Activated T-cell treated with anti-CD3 and anti-CD28 coated beads, Interleukin-2, amount 50 U/mL, for 1 hour (primary cell): ENCODE results near the gene DEF6.
"Not testable (repeated sequence)": the region's sequence is repeated elsewhere in the genome, so short reads cannot be mapped to it uniquely, and the experiment has no call there.

Experiments
- DNase-seq: peaks from one replicate; pipeline ENCODE4 v3.0.0-alpha.2; 2020

DEF6 gene

DNA sequence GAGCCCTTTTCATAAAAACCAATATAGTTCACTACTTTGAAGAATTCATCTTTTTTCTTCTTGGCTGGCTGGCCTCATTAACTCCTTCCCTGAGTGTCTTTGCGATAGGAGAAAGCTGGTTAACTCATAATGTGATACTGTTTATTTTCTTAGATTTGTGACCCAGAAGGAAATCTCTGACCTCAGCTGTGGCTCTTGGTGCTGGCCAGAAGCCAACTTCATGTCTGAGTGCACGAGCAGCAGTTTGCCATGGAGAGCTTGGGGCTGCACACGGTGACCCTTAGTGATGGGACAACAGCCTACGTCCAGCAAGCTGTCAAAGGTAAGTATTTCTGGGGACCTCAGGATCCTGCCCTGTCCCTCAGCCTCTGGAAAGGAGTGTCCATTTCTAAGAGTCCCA, 16.7 kb upstream of the DEF6 start:
- DNase-seq = no peak

DNA sequence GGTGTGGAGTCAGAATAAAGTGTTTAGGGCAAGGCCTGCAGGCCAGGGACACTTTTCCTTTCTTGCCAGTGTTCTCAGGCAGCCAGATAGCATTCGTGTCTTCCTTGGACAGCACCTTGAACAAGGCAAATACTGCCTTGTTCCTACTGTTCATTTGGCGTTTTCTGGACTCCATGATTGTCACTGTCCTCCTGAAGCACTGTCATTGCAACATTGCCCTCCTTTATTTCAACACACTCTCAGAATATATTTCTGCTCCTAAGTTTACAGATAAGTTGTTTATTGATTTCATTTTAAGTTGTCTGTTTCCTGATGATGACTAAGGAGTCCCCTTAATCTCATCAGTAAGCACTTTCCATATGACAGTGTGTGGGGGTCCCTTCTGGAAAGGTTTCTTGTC, 15.1 kb upstream of the DEF6 start:
- no peak for DNase-seq

DNA sequence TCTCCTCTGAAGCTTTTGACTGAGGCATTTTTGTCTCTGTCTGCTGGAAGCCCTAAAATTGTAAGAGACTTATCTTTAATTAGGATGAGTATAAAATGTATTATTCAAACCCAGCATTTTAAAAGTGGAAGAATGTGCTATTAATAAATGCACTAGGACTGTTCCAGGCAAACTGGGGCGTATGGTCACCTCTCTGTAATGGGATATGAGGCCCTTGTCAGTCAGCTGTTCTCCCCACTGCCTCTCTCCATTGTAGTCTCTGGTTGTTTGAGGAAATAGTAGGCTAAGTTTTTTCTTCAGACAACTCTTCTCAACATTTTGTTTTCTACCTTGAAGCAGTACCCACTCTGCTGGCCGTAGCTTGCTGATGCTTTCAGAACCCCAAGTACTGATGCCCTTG, 14.3 kb upstream of the DEF6 start:
- no peak for DNase-seq

DNA sequence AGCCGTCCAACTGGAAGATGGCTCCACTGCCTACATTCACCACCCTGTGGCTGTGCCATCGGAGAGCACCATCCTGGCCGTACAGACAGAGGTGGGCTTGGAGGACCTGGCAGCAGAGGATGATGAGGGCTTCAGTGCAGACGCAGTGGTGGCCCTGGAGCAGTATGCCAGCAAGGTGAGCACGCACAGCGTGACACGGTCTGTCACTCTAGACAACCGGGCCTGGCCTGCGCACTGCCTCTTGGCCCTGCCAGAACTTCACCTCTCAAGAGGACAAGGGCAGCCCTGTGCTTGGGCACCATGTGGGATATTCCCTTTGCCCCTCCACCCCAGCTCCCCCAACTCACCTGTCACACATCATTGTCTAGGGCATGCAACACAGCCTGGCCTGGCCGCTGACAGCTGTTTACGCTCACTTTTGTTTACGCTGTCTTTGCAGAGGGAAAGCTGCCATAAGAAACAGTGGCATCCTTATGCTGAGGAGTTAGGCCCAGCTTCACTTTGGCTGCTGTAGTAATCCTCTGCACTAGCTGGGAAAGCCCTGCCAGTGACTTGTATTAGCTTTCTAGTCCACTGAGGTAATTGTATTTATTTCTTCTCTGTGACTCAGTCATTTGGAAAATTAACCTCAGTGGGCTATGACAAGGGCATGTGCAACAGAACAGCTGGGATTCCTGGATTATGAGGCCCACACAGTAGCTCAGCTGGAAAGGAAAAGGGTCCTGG, 9.8 kb upstream of the DEF6 start:
- DNase-seq = no peak

GRCh38 chr6:35288834-35289233, 8.8 kb upstream of the DEF6 start:
- no peak for DNase-seq

DNA sequence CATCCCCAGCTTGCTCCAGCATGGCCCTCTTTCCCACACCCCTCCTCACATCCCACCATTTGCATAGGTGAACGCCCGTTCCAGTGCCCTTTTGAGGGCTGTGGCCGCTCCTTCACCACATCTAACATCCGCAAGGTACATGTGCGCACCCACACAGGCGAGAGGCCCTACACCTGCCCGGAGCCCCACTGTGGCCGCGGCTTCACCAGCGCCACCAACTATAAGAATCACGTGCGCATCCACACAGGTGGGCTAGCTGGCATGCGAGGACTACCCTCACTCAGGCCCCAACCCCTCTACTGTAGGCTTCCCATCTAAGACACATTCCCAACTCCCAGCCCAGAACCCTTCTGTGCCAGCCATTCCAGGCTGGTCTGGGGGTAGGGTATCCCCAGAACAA, 6.1 kb upstream of the DEF6 start:
- DNase-seq = no peak

DNA sequence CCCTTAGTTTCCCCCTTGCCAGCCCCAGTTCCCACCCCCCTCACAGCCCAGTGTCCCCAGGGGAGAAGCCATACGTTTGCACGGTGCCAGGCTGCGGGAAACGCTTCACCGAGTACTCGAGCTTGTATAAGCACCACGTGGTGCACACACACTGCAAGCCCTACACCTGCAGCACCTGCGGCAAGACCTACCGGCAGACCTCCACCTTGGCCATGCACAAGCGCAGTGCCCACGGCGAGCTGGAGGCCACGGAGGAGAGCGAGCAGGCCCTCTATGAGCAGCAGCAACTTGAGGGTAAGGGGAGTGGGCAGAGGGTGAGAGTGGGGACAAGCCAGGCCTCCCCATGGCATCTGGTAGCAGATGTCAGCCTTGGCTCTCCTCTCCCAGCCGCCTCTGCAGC, 5.1 kb upstream of the DEF6 start:
- DNase-seq = no peak

DNA sequence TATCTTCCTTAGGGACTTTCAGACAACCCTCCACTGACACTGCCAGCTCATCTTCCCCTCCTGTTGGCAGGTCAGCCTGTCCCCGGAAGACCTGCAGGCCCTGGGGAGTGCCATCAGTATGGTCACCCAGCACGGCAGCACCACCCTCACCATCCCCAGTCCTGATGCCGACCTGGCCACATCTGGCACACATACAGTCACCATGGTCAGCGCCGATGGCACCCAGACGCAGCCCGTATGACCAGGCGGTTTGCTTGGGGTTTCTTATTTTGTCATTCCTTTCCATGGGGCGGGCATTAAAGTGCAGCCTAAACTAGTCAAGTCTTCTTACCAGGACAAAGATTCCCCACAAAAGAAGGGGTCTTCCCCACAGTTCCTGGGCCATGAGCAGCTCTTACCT, 3.9 kb upstream of the DEF6 start:
- DNase-seq = no peak

- DNase-seq = peak; percentile 61
These were observed 3.2 kb upstream of the DEF6 start for GRCh38 chr6:35294308-35294945.

DNA sequence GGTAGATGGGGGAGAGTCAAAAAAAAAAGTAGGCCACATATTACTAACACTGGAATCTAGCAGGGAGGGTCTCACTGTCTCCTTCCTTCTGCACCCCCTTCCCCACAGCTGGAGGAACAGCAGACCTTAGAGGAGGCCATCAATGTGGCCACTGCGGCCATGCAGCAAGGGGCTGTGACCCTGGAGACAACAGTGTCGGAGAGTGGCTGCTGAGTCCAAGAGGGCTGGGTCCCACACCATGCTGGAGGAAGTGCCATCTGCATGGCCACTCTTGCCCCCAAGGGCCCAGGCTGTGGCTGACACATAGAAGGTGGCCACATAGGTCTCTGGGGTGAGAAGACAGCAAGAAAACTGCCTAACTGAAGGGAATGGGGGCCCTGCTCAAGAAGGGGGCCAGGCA, 2.6 kb upstream of the DEF6 start:
- no peak for DNase-seq

DNA sequence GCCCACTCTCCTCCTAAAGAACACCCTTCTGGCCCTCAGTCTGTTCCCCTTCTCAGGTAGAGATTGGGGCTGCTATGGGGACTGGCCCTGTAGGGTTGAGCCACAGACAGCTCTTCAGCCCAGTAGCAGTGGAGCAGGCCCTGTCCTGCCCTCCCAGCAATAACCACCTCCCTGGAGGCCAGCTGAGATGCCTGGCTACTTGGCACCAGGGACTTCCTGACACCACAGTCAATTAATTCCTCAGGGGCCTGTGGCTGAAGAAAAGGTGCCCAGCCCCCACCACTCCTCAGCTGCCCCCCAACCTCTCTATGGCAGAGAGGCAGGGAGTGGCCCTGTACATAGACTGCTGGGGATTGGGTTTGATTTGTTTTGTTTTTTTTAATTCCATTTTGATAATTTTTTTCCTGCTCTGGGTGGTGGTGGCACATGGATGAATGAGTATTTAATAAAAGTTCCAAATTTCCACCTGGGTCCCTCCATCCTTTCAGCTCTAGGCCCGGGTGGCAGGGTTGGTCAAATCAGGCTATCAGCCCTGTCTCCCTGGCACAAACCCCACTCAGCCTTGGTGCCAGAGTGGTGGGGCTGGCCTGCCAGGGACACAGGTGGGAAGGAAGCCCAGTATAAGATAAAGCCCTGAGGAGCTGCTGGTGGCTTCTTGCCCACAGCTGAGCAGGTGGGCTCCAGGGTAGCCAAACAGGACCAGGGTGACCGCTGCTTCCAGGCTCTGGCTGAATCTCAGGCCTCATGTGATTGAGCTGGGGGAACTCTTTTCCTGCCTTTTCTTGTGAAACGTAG, 1.9 kb upstream of the DEF6 start:
- no peak for DNase-seq

GRCh38 chr6:35296931-35297600, 552 bp upstream of the DEF6 start:
- DNase-seq = no peak

DNA sequence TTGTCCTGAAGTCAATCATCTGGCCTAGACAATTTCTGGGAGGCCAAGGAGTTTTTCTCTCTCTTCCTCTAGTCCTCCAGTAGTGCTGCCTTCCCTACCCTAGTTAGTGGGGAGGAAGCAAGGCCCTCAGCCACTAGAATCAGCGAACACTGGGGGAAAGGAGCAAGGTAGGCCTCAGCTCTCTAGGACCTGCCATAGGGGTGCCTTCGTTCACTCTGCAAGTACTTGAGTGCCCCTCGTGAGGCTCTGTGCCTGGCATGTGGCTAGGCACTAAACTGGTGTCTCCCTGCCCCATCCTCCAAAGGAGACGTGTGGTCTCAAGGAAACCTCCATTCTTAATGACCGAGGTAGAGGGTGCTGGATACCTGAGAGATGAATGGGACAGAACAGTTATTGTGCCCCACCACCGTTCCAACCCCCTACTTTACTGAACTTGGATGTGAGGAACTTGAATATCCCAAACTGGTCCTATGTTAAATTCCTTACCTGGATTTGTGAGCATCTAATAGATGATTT, 1.1 kb downstream of the DEF6 start:
- DNase-seq = peak; percentile 37

- no peak for DNase-seq
These were observed 2.1 kb downstream of the DEF6 start for GRCh38 chr6:35299674-35300073.

GRCh38 chr6:35300848-35301247, 3.2 kb downstream of the DEF6 start:
- DNase-seq = no peak

DNA sequence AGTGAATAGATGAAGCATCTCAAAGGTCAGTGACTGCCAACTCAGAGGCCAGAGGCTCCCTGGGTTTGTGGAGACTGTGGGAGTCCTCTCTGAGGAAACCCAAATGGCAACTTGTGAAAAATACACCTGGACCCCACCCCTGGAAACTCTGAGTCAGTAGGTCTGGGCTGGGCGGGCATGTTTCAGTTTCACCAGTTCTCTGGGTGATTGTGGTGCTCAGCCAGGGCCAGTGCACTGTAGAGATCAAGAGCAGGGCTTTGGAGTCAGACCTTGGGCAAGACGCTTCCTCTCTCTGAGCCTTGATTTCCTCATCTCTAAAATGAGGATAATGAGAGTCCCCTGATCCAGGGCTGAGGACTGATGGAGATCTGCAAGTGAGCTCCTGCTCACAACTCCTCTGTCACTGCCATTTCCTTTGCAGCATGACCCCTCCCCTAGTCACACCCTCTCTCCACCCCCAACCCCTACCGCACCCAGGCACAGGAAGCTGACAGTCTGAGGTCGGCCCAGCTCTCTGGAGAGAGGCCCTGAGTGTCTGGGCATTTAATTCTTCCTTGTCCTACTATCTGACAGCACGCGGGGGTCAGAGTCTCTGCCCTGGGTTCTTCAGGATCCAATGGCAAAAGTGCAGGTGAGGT, 5.1 kb downstream of the DEF6 start:
- DNase-seq = peak; percentile 84

DNA sequence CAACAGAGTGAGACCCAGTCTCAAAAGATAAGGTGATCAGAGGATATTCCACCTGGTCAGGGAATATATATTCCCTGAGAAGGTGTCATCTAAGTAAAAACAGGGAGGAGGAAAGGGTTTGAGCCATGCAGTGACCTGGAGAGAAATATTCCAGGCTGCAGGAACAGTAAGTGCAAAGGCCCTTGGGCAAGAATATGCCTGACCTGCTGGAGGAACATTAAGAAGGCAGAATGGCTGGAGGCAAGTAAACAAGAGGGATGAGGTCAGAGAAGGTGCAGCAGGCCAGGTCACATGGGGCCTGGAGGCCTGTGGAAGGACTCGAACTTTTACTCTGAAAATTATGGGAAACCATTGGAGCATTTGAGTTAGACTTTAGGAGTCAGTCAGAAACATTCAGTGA, 6.7 kb downstream of the DEF6 start:
- DNase-seq = no peak

DNA sequence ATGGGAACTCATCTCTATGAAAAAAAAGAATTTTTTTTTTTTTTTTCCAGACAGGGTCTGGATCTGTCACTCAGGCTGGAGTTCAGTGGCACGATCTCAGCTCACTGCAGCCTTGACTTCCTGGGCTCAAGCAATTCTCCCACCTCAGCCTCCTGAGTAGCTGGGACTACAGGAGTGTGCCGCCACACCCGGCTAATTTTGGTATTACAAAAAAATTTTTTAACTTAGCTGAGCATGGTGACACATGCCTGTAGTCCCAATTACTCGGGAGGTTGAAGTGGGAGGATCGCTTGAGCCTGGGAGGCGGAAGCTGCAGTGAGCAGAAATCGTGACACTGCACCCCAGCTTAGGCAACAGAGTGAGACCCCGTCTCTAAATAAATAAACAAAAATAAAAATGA, 7.5 kb downstream of the DEF6 start:
- DNase-seq = no peak

DNA sequence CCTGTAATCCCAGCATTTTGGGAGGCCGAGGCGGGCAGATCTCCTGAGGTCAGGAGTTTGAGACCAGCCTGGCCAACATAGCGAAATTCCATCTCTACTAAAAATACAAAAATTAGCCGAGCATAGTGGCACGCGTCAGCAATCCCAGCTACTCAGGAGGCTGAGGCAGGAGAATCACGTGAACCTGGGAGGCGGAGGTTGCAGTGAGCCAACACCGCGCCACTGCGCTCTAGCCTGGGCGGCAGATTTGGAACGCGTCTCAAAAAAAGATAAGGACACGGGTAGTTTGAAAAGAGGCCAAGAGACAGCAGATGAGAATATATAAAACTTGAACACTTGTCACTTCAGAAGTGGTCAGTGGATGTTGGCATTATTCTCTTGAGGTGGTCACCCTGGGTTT, 9.5 kb downstream of the DEF6 start:
- DNase-seq = not testable (repeated sequence)

DNA sequence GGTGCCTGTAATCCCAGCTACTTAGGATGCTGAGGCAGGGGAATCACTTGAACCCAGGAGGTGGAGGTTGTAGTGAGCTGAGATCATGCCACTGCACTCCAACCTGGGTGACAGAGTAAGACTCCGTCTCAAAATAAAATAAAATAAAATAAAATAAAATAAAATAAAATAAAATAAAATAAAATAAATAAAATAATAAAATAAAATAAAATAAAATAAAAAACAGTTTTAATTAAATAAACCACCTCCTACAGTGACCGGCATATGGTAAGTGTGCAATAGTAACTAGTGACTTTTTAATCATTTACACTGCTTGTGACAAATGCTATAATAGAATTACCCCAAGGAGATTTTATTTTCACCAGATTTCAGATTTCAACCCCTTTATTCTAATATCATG, 10.9 kb downstream of the DEF6 start:
- DNase-seq = not testable (repeated sequence)

- DNase-seq = no peak
These were observed 12.1 kb downstream of the DEF6 start for GRCh38 chr6:35309611-35310264.

DNA sequence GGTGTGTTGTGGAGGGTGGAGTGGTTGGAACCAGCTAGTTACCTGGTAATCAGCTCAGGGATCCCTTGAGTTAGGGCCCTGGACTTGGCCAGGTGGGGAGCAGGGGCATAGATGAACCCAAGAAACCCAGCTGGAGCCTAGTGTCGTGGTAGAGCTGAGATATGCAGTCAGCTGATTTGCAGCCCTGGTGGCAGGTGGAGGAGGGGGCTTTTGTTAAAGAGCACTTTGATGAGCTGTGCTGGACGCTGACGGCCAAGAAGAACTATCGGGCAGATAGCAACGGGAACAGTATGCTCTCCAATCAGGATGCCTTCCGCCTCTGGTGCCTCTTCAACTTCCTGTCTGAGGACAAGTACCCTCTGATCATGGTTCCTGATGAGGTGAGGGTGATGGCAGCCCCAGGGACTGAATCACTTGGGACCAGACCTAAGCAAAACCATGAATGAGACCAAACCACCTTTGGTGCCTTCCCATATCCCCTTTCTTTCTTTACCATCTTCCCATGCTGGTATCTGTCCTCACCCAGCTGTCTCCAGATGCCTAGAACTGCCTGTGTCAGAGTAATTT, 12.7 kb downstream of the DEF6 start:
- DNase-seq = no peak
